ENCODE measurements around the gene CRELD1.
A peak's percentile ranks its signal among the peaks of the same experiment; 100 is the strongest.

The CRELD1 gene

GRCh38 chr3:9970020-9970652 lies 36.5 kb downstream of the CRELD1 start:
- Histone ChIP-seq H3K27me3 (ENCODE audit: low read depth, low read length) (no peaks in the 10 kb centered on the region), H3K4me3 (ENCODE audit: low read depth in 1 of 2, low read length in 2 of 2) (no peak overlapping the region), H3K36me3 (ENCODE audit: control insufficient read depth in 1 of 2, insufficient read depth in 2 of 2, low read length in 2 of 2) (peaks cover 33 to 65% of the 10 kb centered on the region in 2 donors), H3K9me3 (ENCODE audit: control insufficient read depth in 1 of 2, low read length in 2 of 2) (no peaks in the 10 kb centered on the region), H3K27ac (ENCODE audit: low read length) (no peak overlapping the region), H3K4me1 (ENCODE audit: control insufficient read depth in 1 of 2, insufficient read depth in 2 of 2, low read length in 2 of 2) (no peaks in the 10 kb centered on the region)

GRCh38 chr3:9976721-9977709 lies 43.4 kb downstream of the CRELD1 start:
- Histone ChIP-seq H3K9me3 (ENCODE audit: control insufficient read depth in 1 of 2, low read length in 2 of 2) (no peaks in the 10 kb centered on the region), H3K4me3 (ENCODE audit: low read depth in 1 of 2, low read length in 2 of 2) (no peak overlapping the region), H3K27ac (ENCODE audit: low read length) (peak overlapping the region; percentile 83), H3K27me3 (ENCODE audit: low read depth, low read length) (no peaks in the 10 kb centered on the region), H3K36me3 (ENCODE audit: control insufficient read depth in 1 of 2, insufficient read depth in 2 of 2, low read length in 2 of 2) (peaks cover 15 to 33% of the 10 kb centered on the region in 2 donors), H3K4me1 (ENCODE audit: control insufficient read depth in 1 of 2, insufficient read depth in 2 of 2, low read length in 2 of 2) (peaks cover 0 to 6% of the 10 kb centered on the region in 2 donors)

GRCh38 chr3:9978710-9979305 lies 45.2 kb downstream of the CRELD1 start:
- no peaks in the 10 kb centered on the region for H3K27me3 ChIP-seq (ENCODE audit: low read depth, low read length)
- no peak overlapping the region for H3K4me3 ChIP-seq (ENCODE audit: low read depth in 1 of 2, low read length in 2 of 2)
- H3K36me3 ChIP-seq (ENCODE audit: control insufficient read depth in 1 of 2, insufficient read depth in 2 of 2, low read length in 2 of 2): peaks cover 10 to 24% of the 10 kb centered on the region in 2 donors
- peak overlapping the region; percentile 35 for H3K27ac ChIP-seq (ENCODE audit: low read length)
- H3K4me1 ChIP-seq (ENCODE audit: control insufficient read depth in 1 of 2, insufficient read depth in 2 of 2, low read length in 2 of 2): peaks cover 0 to 6% of the 10 kb centered on the region in 2 donors
- no peaks in the 10 kb centered on the region for H3K9me3 ChIP-seq (ENCODE audit: control insufficient read depth in 1 of 2, low read length in 2 of 2)

- Histone ChIP-seq H3K4me1 (ENCODE audit: control insufficient read depth in 1 of 2, insufficient read depth in 2 of 2, low read length in 2 of 2) (peaks cover 6 to 8% of the 10 kb centered on the region in 2 donors), H3K27me3 (ENCODE audit: low read depth, low read length) (no peaks in the 10 kb centered on the region), H3K9me3 (ENCODE audit: control insufficient read depth in 1 of 2, low read length in 2 of 2) (no peaks in the 10 kb centered on the region), H3K4me3 (ENCODE audit: low read depth in 1 of 2, low read length in 2 of 2) (no peak overlapping the region), H3K27ac (ENCODE audit: low read length) (no peak overlapping the region), H3K36me3 (ENCODE audit: control insufficient read depth in 1 of 2, insufficient read depth in 2 of 2, low read length in 2 of 2) (peaks cover 4 to 24% of the 10 kb centered on the region in 2 donors)
Observed at GRCh38 chr3:9980251-9980650, 46.6 kb downstream of the CRELD1 start.

- Histone ChIP-seq H3K4me3 (ENCODE audit: low read depth in 1 of 2, low read length in 2 of 2) (peak overlapping the region; percentile 90 to 100), H3K27ac (ENCODE audit: low read length) (peak overlapping the region; percentile 93), H3K27me3 (ENCODE audit: low read depth, low read length) (no peaks in the 10 kb centered on the region), H3K4me1 (ENCODE audit: control insufficient read depth in 1 of 2, insufficient read depth in 2 of 2, low read length in 2 of 2) (peaks cover 4 to 27% of the 10 kb centered on the region in 2 donors), H3K36me3 (ENCODE audit: control insufficient read depth in 1 of 2, insufficient read depth in 2 of 2, low read length in 2 of 2) (peaks cover 0 to 5% of the 10 kb centered on the region in 2 donors), H3K9me3 (ENCODE audit: control insufficient read depth in 1 of 2, low read length in 2 of 2) (no peaks in the 10 kb centered on the region)
Observed at GRCh38 chr3:9986230-9986725, 52.6 kb downstream of the CRELD1 start.

- H3K9me3 ChIP-seq (ENCODE audit: control insufficient read depth in 1 of 2, low read length in 2 of 2): no peaks in the 10 kb centered on the region
- H3K27me3 ChIP-seq (ENCODE audit: low read depth, low read length): no peaks in the 10 kb centered on the region
- no peak overlapping the region for H3K27ac ChIP-seq (ENCODE audit: low read length)
- H3K4me3 ChIP-seq (ENCODE audit: low read depth in 1 of 2, low read length in 2 of 2): no peak overlapping the region
- peaks cover 0 to 9% of the 10 kb centered on the region in 2 donors for H3K36me3 ChIP-seq (ENCODE audit: control insufficient read depth in 1 of 2, insufficient read depth in 2 of 2, low read length in 2 of 2)
- H3K4me1 ChIP-seq (ENCODE audit: control insufficient read depth in 1 of 2, insufficient read depth in 2 of 2, low read length in 2 of 2): no peaks in the 10 kb centered on the region
Observed at GRCh38 chr3:9994086-9994844, 60.6 kb downstream of the CRELD1 start.

Measured in muscle layer of duodenum (tissue), 2 donors.